OCI-LY3 (cell line): ENCODE results near the gene CIDEB.

Experiments
- CTCF ChIP-seq: fragments of 200-600, 300-600 bp; sonication (generic); IDR thresholded peaks from 2 replicates; pipeline ENCODE4 v1.5.1; 2014; ENCODE audit warnings: antibody characterized with exemption, low read length, low read depth
- EZH2phosphoT487 ChIP-seq: fragments of 200-600 bp; shearing (Covaris generic); IDR thresholded peaks from 2 replicates; pipeline ENCODE4 v1.6.1; 2018; ENCODE audit warnings: antibody characterized with exemption, mixed run types, low read depth

GRCh38 chr14:24289649-24290280 lies 18.0 kb downstream of the CIDEB start:
- TF ChIP-seq CTCF (no peak), EZH2phosphoT487 (no peak)
